HTR-8/SVneo (cell line): ENCODE data around the gene CHAT.
A peak's percentile ranks its signal among the peaks of the same experiment; 100 is the strongest.

ENCODE experiments used
- DNase-seq: peaks from one replicate; pipeline ENCODE4 v3.0.0; 2011; ENCODE audit warnings: low spot score, mixed read lengths; ENCODE audit not compliant: insufficient read length
- FAIRE-seq: peaks from 2 replicates; lab custom pipeline; 2011; peaks lifted over from hg19 to GRCh38; lab: Jason Lieb, UNC

CHAT gene

GRCh38 chr10:49613882-49614241, at the start of gene CHAT:
TSS of gene CHAT (plus strand) at chr10:49614037. CDS start at chr10:49614190, 153 bp downstream.
- DNase-seq (no peak), FAIRE-seq (no peak)

GRCh38 chr10:49564461-49565009, 49.3 kb upstream of the CHAT start:
- FAIRE-seq (no peak), DNase-seq (no peak)

- no peak for FAIRE-seq
- DNase-seq: no peak
Measured at GRCh38 chr10:49567810-49568209, 46.0 kb upstream of the CHAT start.

- no peak for DNase-seq
- FAIRE-seq: no peak
Measured at GRCh38 chr10:49568235-49568634, 45.6 kb upstream of the CHAT start.

GRCh38 chr10:49569031-49569631, 44.7 kb upstream of the CHAT start:
- no peak for DNase-seq

GRCh38 chr10:49571388-49571787, 42.4 kb upstream of the CHAT start:
- FAIRE-seq (no peak), DNase-seq (no peak)

More at GRCh38 chr10:49569031-49569631, 44.7 kb upstream of the CHAT start:
- FAIRE-seq: no peak

- FAIRE-seq (no peak), DNase-seq (no peak)
Measured at GRCh38 chr10:49572594-49573114, 41.2 kb upstream of the CHAT start.

GRCh38 chr10:49575489-49576072, 38.3 kb upstream of the CHAT start:
- FAIRE-seq (no peak), DNase-seq (no peak)

- FAIRE-seq (no peak), DNase-seq (no peak)
Measured at GRCh38 chr10:49577182-49577925, 36.5 kb upstream of the CHAT start.

- no peak for DNase-seq
- no peak for FAIRE-seq
Measured at GRCh38 chr10:49578392-49578791, 35.4 kb upstream of the CHAT start.

- DNase-seq (no peak), FAIRE-seq (no peak)
Measured at GRCh38 chr10:49579621-49580020, 34.2 kb upstream of the CHAT start.

GRCh38 chr10:49585387-49585786, 28.4 kb upstream of the CHAT start:
- DNase-seq (no peak), FAIRE-seq (no peak)

- FAIRE-seq: no peak
- no peak for DNase-seq
Measured at GRCh38 chr10:49587981-49588380, 25.9 kb upstream of the CHAT start.

GRCh38 chr10:49592726-49593563, 20.9 kb upstream of the CHAT start:
- FAIRE-seq (peak; percentile 42), DNase-seq (peak; percentile 74)

- FAIRE-seq (no peak), DNase-seq (no peak)
Measured at GRCh38 chr10:49593564-49593875, 20.3 kb upstream of the CHAT start.

- FAIRE-seq (peak; percentile 4), DNase-seq (no peak)
Measured at GRCh38 chr10:49593998-49594397, 19.8 kb upstream of the CHAT start.

- DNase-seq (peak; percentile 80), FAIRE-seq (peak; percentile 55)
Measured at GRCh38 chr10:49594594-49594993, 19.2 kb upstream of the CHAT start.

- FAIRE-seq: no peak
- no peak for DNase-seq
Measured at GRCh38 chr10:49595003-49595712, 18.7 kb upstream of the CHAT start.

GRCh38 chr10:49595713-49596492, 17.9 kb upstream of the CHAT start:
- FAIRE-seq (no peak), DNase-seq (no peak)
